Measurements from ENCODE around the gene PCSK9. TPM values are rescaled to one million over a fixed set of nuclear protein-coding genes. Genes with fewer than 3 reads are reported as not detected.

Gene PCSK9
- polyA plus RNA-seq, 1 donor = 3.0 TPM

GRCh38 chr1:55051621-55052020 lies 12.3 kb downstream of the PCSK9 start:
- no CpG with 5 or more reads among the region's 9 CpGs for WGBS (ENCODE audit: insufficient coverage, low lambda C conversion rate)
- peaks cover 3% of the 10 kb centered on the region for H3K9me3 ChIP-seq (ENCODE audit: control insufficient read depth, low read depth, low read length)
- no peak overlapping the region for H3K27ac ChIP-seq (ENCODE audit: low read length)
- H3K36me3 ChIP-seq (ENCODE audit: control insufficient read depth, insufficient read depth, low read length) = no peaks in the 10 kb centered on the region
- H3K4me3 ChIP-seq (ENCODE audit: low read length) = no peak overlapping the region
- DNase-seq = no peak
- no peaks in the 10 kb centered on the region for H3K4me1 ChIP-seq (ENCODE audit: control insufficient read depth, insufficient read depth, low read length)
- no peaks in the 10 kb centered on the region for H3K27me3 ChIP-seq (ENCODE audit: control insufficient read depth, insufficient read depth, low read length)

GRCh38 chr1:55052221-55053142 lies 13.1 kb downstream of the PCSK9 start:
- Histone ChIP-seq H3K4me1 (ENCODE audit: control insufficient read depth, insufficient read depth, low read length) (no peaks in the 10 kb centered on the region), H3K9me3 (ENCODE audit: control insufficient read depth, low read depth, low read length) (peaks cover 3% of the 10 kb centered on the region), H3K4me3 (ENCODE audit: low read length) (no peak overlapping the region), H3K36me3 (ENCODE audit: control insufficient read depth, insufficient read depth, low read length) (no peaks in the 10 kb centered on the region), H3K27me3 (ENCODE audit: control insufficient read depth, insufficient read depth, low read length) (no peaks in the 10 kb centered on the region), H3K27ac (ENCODE audit: low read length) (no peak overlapping the region)
- 60% methylated on average over 1 of the region's 29 CpGs for WGBS (ENCODE audit: insufficient coverage, low lambda C conversion rate)
- no peak for DNase-seq

GRCh38 chr1:55053265-55053954 lies 14.1 kb downstream of the PCSK9 start:
- DNase-seq = no peak
- H3K27ac ChIP-seq (ENCODE audit: low read length) = no peak overlapping the region
- no peak overlapping the region for H3K4me3 ChIP-seq (ENCODE audit: low read length)
- no peaks in the 10 kb centered on the region for H3K36me3 ChIP-seq (ENCODE audit: control insufficient read depth, insufficient read depth, low read length)
- H3K27me3 ChIP-seq (ENCODE audit: control insufficient read depth, insufficient read depth, low read length) = no peaks in the 10 kb centered on the region
- WGBS (ENCODE audit: insufficient coverage, low lambda C conversion rate) = 0% methylated on average over 1 of the region's 7 CpGs
- peaks cover 3% of the 10 kb centered on the region for H3K9me3 ChIP-seq (ENCODE audit: control insufficient read depth, low read depth, low read length)
- no peaks in the 10 kb centered on the region for H3K4me1 ChIP-seq (ENCODE audit: control insufficient read depth, insufficient read depth, low read length)

GRCh38 chr1:55054396-55054795 lies 15.0 kb downstream of the PCSK9 start:
- no peaks in the 10 kb centered on the region for H3K36me3 ChIP-seq (ENCODE audit: control insufficient read depth, insufficient read depth, low read length)
- DNase-seq = no peak
- no peaks in the 10 kb centered on the region for H3K4me1 ChIP-seq (ENCODE audit: control insufficient read depth, insufficient read depth, low read length)
- no peak overlapping the region for H3K27ac ChIP-seq (ENCODE audit: low read length)
- H3K4me3 ChIP-seq (ENCODE audit: low read length) = no peak overlapping the region
- peaks cover 3% of the 10 kb centered on the region for H3K9me3 ChIP-seq (ENCODE audit: control insufficient read depth, low read depth, low read length)
- WGBS (ENCODE audit: insufficient coverage, low lambda C conversion rate) = no CpG with 5 or more reads among the region's 5 CpGs
- H3K27me3 ChIP-seq (ENCODE audit: control insufficient read depth, insufficient read depth, low read length) = no peaks in the 10 kb centered on the region

- Histone ChIP-seq H3K4me3 (ENCODE audit: low read length) (no peak overlapping the region), H3K9me3 (ENCODE audit: control insufficient read depth, low read depth, low read length) (peaks cover 3% of the 10 kb centered on the region), H3K36me3 (ENCODE audit: control insufficient read depth, insufficient read depth, low read length) (no peaks in the 10 kb centered on the region), H3K4me1 (ENCODE audit: control insufficient read depth, insufficient read depth, low read length) (no peaks in the 10 kb centered on the region), H3K27ac (ENCODE audit: low read length) (no peak overlapping the region), H3K27me3 (ENCODE audit: control insufficient read depth, insufficient read depth, low read length) (no peaks in the 10 kb centered on the region)
- no CpG with 5 or more reads among the region's 12 CpGs for WGBS (ENCODE audit: insufficient coverage, low lambda C conversion rate)
- no peak for DNase-seq
Observed at GRCh38 chr1:55055084-55055882, 15.9 kb downstream of the PCSK9 start.

GRCh38 chr1:55055951-55056631 lies 16.7 kb downstream of the PCSK9 start:
- Histone ChIP-seq H3K36me3 (ENCODE audit: control insufficient read depth, insufficient read depth, low read length) (no peaks in the 10 kb centered on the region), H3K9me3 (ENCODE audit: control insufficient read depth, low read depth, low read length) (peaks cover 3% of the 10 kb centered on the region), H3K4me1 (ENCODE audit: control insufficient read depth, insufficient read depth, low read length) (no peaks in the 10 kb centered on the region), H3K27ac (ENCODE audit: low read length) (no peak overlapping the region), H3K4me3 (ENCODE audit: low read length) (no peak overlapping the region), H3K27me3 (ENCODE audit: control insufficient read depth, insufficient read depth, low read length) (no peaks in the 10 kb centered on the region)
- WGBS (ENCODE audit: insufficient coverage, low lambda C conversion rate) = no CpG with 5 or more reads among the region's 42 CpGs
- no peak for DNase-seq

GRCh38 chr1:55056632-55056992 lies 17.3 kb downstream of the PCSK9 start:
- Histone ChIP-seq H3K4me3 (ENCODE audit: low read length) (no peak overlapping the region), H3K27me3 (ENCODE audit: control insufficient read depth, insufficient read depth, low read length) (no peaks in the 10 kb centered on the region), H3K36me3 (ENCODE audit: control insufficient read depth, insufficient read depth, low read length) (no peaks in the 10 kb centered on the region), H3K4me1 (ENCODE audit: control insufficient read depth, insufficient read depth, low read length) (no peaks in the 10 kb centered on the region), H3K27ac (ENCODE audit: low read length) (no peak overlapping the region), H3K9me3 (ENCODE audit: control insufficient read depth, low read depth, low read length) (peaks cover 3% of the 10 kb centered on the region)
- DNase-seq = no peak
- WGBS (ENCODE audit: insufficient coverage, low lambda C conversion rate) = no CpG with 5 or more reads among the region's 20 CpGs

GRCh38 chr1:55057270-55057955 lies 18.1 kb downstream of the PCSK9 start:
- no peaks in the 10 kb centered on the region for H3K27me3 ChIP-seq (ENCODE audit: control insufficient read depth, insufficient read depth, low read length)
- no CpG with 5 or more reads among the region's 15 CpGs for WGBS (ENCODE audit: insufficient coverage, low lambda C conversion rate)
- H3K4me1 ChIP-seq (ENCODE audit: control insufficient read depth, insufficient read depth, low read length) = no peaks in the 10 kb centered on the region
- H3K27ac ChIP-seq (ENCODE audit: low read length) = no peak overlapping the region
- peaks cover 2% of the 10 kb centered on the region for H3K9me3 ChIP-seq (ENCODE audit: control insufficient read depth, low read depth, low read length)
- no peak overlapping the region for H3K4me3 ChIP-seq (ENCODE audit: low read length)
- no peaks in the 10 kb centered on the region for H3K36me3 ChIP-seq (ENCODE audit: control insufficient read depth, insufficient read depth, low read length)
- DNase-seq = no peak

- no CpG with 5 or more reads among the region's 6 CpGs for WGBS (ENCODE audit: insufficient coverage, low lambda C conversion rate)
Observed at GRCh38 chr1:55057956-55058298, 18.6 kb downstream of the PCSK9 start.

More at GRCh38 chr1:55057956-55058298, 18.6 kb downstream of the PCSK9 start:
- no peaks in the 10 kb centered on the region for H3K9me3 ChIP-seq (ENCODE audit: control insufficient read depth, low read depth, low read length)
- DNase-seq = no peak
- no peaks in the 10 kb centered on the region for H3K27me3 ChIP-seq (ENCODE audit: control insufficient read depth, insufficient read depth, low read length)
- no peaks in the 10 kb centered on the region for H3K36me3 ChIP-seq (ENCODE audit: control insufficient read depth, insufficient read depth, low read length)
- H3K4me3 ChIP-seq (ENCODE audit: low read length) = no peak overlapping the region
- no peaks in the 10 kb centered on the region for H3K4me1 ChIP-seq (ENCODE audit: control insufficient read depth, insufficient read depth, low read length)
- H3K27ac ChIP-seq (ENCODE audit: low read length) = no peak overlapping the region
